Measurements from ENCODE around the gene C21orf58. TPM values are rescaled to one million over a fixed set of nuclear protein-coding genes. Genes with fewer than 3 reads are reported as not detected.

Gene C21orf58
- total RNA-seq, 1 experiment from 2014 or later = 10.8 TPM

- TF ChIP-seq RAD21 (IDR thresholded peaks at IDR 0.05; ENCODE audit: low read depth) (no peak), CBX3 (IDR thresholded peaks at IDR 0.05; ENCODE audit: low read depth) (no peak), SRF (IDR thresholded peaks at IDR 0.05; ENCODE audit: low read depth) (no peak), CEBPB (IDR thresholded peaks at IDR 0.05; ENCODE audit: low read depth) (no peak)
Measured at GRCh38 chr21:46356005-46356338, 32.3 kb upstream of the C21orf58 start (continued).

GRCh38 chr21:46355161-46356004 lies 31.7 kb upstream of the C21orf58 start:
- no peaks in the 10 kb centered on the region for H4K20me1 ChIP-seq (ENCODE audit: insufficient read depth)
- RAD21 ChIA-PET (ENCODE audit: low non-redundant PET in 1 of 2, low total read pairs in 2 of 2, uncharacterized antibody in 2 of 2, unreplicated experiment in 2 of 2) = no interaction called here
- no peak overlapping the region for H2AFZ ChIP-seq (ENCODE audit: low read depth, low read length, poor library complexity, severe bottlenecking)
- H3K4me3 ChIP-seq (replicated peaks in 1 of 2; ENCODE audit: low read depth in 1 of 2, low read length in 2 of 2) = no peak overlapping the region
- no peak for TF ChIP-seq TCF7L2 (IDR thresholded peaks at IDR 0.05; ENCODE audit: borderline replicate concordance, extremely low read depth, insufficient read depth, insufficient read length)
- no peak for TF ChIP-seq REST (IDR thresholded peaks at IDR 0.05; ENCODE audit: low read depth)
- H3K9me2 ChIP-seq (ENCODE audit: insufficient read depth) = no peaks in the 10 kb centered on the region
- no peaks in the 10 kb centered on the region for H3K79me2 ChIP-seq (ENCODE audit: insufficient read depth, low read length)
- H3K4me1 ChIP-seq (ENCODE audit: control insufficient read depth in 1 of 2, insufficient read depth in 2 of 2, low read length in 2 of 2) = no peaks in the 10 kb centered on the region
- H3K4me2 ChIP-seq (ENCODE audit: low read length) = no peak overlapping the region
- ATAC-seq (no peak), DNase-seq (ENCODE audit: low read depth, low spot score) (no peak)
- H3K27ac ChIP-seq (ENCODE audit: low read depth, low read length) = no peak overlapping the region
- CTCF ChIA-PET = no interaction called here
- no TSS peak for BruUV-seq (replicated peaks)
- intact Hi-C loops (cut with micrococcal nuclease) = no loop called here
- POLR2A ChIA-PET = no interaction called here
- no peak overlapping the region for H3K9ac ChIP-seq (ENCODE audit: low read length)
- H3K9me3 ChIP-seq (ENCODE audit: control insufficient read depth in 1 of 2, insufficient read depth in 1 of 2, low read depth in 1 of 2, low read length in 2 of 2) = no peaks in the 10 kb centered on the region
- H3K27me3 ChIP-seq (ENCODE audit: insufficient read depth, low read length) = no peaks in the 10 kb centered on the region
- peaks cover 10 to 24% of the 10 kb centered on the region in 2 experiments; a peak in 3 of 4 replicates for H3K36me3 ChIP-seq (ENCODE audit: control insufficient read depth in 1 of 2, insufficient read depth in 2 of 2, low read length in 2 of 2)
